Osteoblast (primary cell): ENCODE data around the gene SEPTIN12. TPM values are rescaled to one million over a fixed set of nuclear protein-coding genes. Genes with fewer than 3 reads are reported as not detected.

Source experiments
- DNase-seq: peaks from one replicate; pipeline ENCODE4 v3.0.0; 2011; ENCODE audit warnings: low spot score, mixed read lengths; ENCODE audit not compliant: insufficient read length; ENCODE audit errors: missing footprints
- H2AFZ ChIP-seq: 2 replicates; pipeline ENCODE4 v1.6.0; 2011; ENCODE audit warnings: mild to moderate bottlenecking, low read length
- H3K27ac ChIP-seq: 2 replicates; pipeline ENCODE4 v1.5.1; 2011; ENCODE audit warnings: mild to moderate bottlenecking, low read depth, low read length, moderate library complexity
- H3K27me3 ChIP-seq: 2 replicates; pipeline ENCODE4 v1.6.0; 2012; ENCODE audit warnings: mild to moderate bottlenecking, control low read depth, inconsistent platforms, low read length, moderate library complexity; ENCODE audit not compliant: insufficient read depth
- H3K36me3 ChIP-seq: 2 replicates; pipeline ENCODE4 v1.5.1; 2011; ENCODE audit warnings: mild to moderate bottlenecking, low read length, control low read depth, moderate library complexity; ENCODE audit not compliant: insufficient read depth
- H3K4me1 ChIP-seq: 2 replicates; pipeline ENCODE4 v1.5.1; 2011; ENCODE audit warnings: mild to moderate bottlenecking, low read length, control low read depth, moderate library complexity; ENCODE audit not compliant: insufficient read depth
- H3K4me2 ChIP-seq: 2 replicates; pipeline ENCODE4 v1.6.0; 2011; ENCODE audit warnings: mild to moderate bottlenecking, low read length; ENCODE audit not compliant: insufficient read depth
- H3K4me3 ChIP-seq: fragments of 200-600 bp; sonication (generic); 3 replicates; pipeline ENCODE4 v1.5.1; 2012; ENCODE audit warnings: mild to moderate bottlenecking, low read length, inconsistent platforms; ENCODE audit not compliant: insufficient read depth
- H3K79me2 ChIP-seq: 2 replicates; pipeline ENCODE4 v1.6.0; 2012; ENCODE audit warnings: mild to moderate bottlenecking, low read length, control low read depth, inconsistent platforms; ENCODE audit not compliant: insufficient read depth
- H3K9me3 ChIP-seq: 2 replicates; pipeline ENCODE4 v1.5.1; 2011; ENCODE audit warnings: low read depth, low read length, control low read depth
- H4K20me1 ChIP-seq: 2 replicates; pipeline ENCODE4 v1.6.0; 2012; ENCODE audit warnings: mild to moderate bottlenecking, low read length, control low read depth; ENCODE audit not compliant: insufficient read depth
- CTCF ChIP-seq: IDR thresholded peaks from 2 replicates; pipeline ENCODE4 v1.5.1; 2011; ENCODE audit warnings: mild to moderate bottlenecking, low read depth, low read length, moderate library complexity; ENCODE audit errors: extremely low read depth
- total RNA-seq: library from RNA; depleted of rRNA; stranded (reverse); fragments of >200 nt; gene quantifications from 2 replicates; pipeline ENCODE4 v1.2.3, GENCODE V29; 2012

SEPTIN12 gene
- total RNA-seq, 1 donor: not detected

DNA sequence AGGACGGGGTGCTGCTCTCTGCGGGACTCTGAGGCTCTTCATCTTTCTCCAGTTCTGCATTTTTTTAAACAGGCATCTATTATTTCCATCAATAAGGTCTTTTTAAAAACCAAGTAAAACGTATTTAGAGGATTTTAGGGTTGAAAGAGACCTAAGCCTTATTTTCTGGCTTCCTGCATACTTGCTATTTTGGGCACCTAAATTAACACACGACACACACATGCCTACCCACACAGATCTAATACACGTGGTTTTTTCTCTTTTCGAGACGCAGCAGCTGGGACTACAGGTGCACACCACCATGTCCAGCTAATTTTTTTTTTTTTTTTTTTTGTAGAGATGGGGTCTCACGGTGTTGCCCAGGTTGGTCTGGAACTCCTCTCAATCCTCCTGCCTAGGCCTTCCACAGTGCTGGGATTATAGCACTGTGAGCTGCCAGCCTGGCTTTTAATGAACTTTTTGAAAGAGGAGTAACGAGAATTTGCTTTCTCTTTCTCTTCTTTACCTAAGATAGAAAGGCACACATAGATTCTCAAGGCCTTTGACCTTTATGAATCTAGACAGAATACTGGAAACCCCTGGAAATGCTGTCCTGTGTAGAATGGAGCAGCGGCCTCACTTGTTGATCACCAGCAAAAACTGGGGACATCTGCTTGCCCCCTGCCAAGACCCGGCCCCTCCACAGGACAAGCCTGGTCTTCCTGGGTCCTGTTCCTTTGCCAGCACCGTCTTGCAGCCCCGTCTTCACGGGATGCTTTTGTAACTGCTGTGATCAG, 40.1 kb downstream of the SEPTIN12 start:
- peak; percentile 68 for DNase-seq
- TF ChIP-seq CTCF: no peak
- no peak overlapping the region for H3K4me2 ChIP-seq

GRCh38 chr16:4746991-4747574, 41.1 kb downstream of the SEPTIN12 start:
- no peaks in the 10 kb centered on the region for H3K79me2 ChIP-seq

More for the DNA sequence above, 40.1 kb downstream of the SEPTIN12 start:
- Histone ChIP-seq H3K27me3 (no peaks in the 10 kb centered on the region), H4K20me1 (no peaks in the 10 kb centered on the region), H3K9me3 (no peaks in the 10 kb centered on the region), H3K79me2 (no peaks in the 10 kb centered on the region), H3K4me1 (no peaks in the 10 kb centered on the region), H3K27ac (no peak overlapping the region), H2AFZ (no peak overlapping the region), H3K4me3 (no peak overlapping the region), H3K36me3 (peaks cover 13% of the 10 kb centered on the region)

GRCh38 chr16:4746215-4746614, 41.9 kb downstream of the SEPTIN12 start:
- TF ChIP-seq CTCF: no peak
- Histone ChIP-seq H3K4me2 (no peak overlapping the region), H4K20me1 (no peaks in the 10 kb centered on the region), H2AFZ (no peak overlapping the region), H3K79me2 (no peaks in the 10 kb centered on the region), H3K27ac (no peak overlapping the region), H3K27me3 (no peaks in the 10 kb centered on the region), H3K4me1 (no peaks in the 10 kb centered on the region), H3K9me3 (no peaks in the 10 kb centered on the region), H3K36me3 (peaks cover 5% of the 10 kb centered on the region), H3K4me3 (no peak overlapping the region)
- DNase-seq: peak; percentile 22

More at GRCh38 chr16:4746991-4747574, 41.1 kb downstream of the SEPTIN12 start:
- Histone ChIP-seq H3K4me1 (no peaks in the 10 kb centered on the region), H3K9me3 (no peaks in the 10 kb centered on the region), H3K27me3 (no peaks in the 10 kb centered on the region), H3K27ac (no peak overlapping the region), H3K4me2 (no peak overlapping the region), H4K20me1 (no peaks in the 10 kb centered on the region), H3K36me3 (peaks cover 8% of the 10 kb centered on the region), H2AFZ (no peak overlapping the region), H3K4me3 (no peak overlapping the region)
- peak; percentile 82 for DNase-seq
- TF ChIP-seq CTCF: no peak

DNA sequence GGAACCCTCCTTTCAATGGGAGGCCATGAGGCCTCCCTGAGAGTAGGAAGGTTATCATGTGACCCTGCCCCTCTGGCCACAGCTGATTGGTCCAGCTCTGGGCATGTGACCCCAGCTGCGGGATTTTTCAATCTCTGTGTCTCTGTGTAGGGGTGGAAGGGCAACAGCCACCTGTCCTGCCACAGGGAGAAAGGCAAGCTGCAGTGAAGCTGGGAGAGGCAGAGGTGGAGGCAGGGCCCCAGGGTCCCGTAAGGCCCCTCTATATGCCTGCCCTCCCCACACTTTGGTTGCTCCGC, 42.9 kb downstream of the SEPTIN12 start:
- Histone ChIP-seq H3K27ac (no peak overlapping the region), H3K4me1 (no peaks in the 10 kb centered on the region), H3K4me3 (no peak overlapping the region), H3K79me2 (no peaks in the 10 kb centered on the region), H3K27me3 (no peaks in the 10 kb centered on the region), H3K36me3 (no peaks in the 10 kb centered on the region), H3K9me3 (no peaks in the 10 kb centered on the region), H3K4me2 (no peak overlapping the region), H2AFZ (no peak overlapping the region), H4K20me1 (no peaks in the 10 kb centered on the region)
- TF ChIP-seq CTCF: no peak
- peak; percentile 14 for DNase-seq
